ENCODE measurements around the gene PEF1.

Gene PEF1

DNA sequence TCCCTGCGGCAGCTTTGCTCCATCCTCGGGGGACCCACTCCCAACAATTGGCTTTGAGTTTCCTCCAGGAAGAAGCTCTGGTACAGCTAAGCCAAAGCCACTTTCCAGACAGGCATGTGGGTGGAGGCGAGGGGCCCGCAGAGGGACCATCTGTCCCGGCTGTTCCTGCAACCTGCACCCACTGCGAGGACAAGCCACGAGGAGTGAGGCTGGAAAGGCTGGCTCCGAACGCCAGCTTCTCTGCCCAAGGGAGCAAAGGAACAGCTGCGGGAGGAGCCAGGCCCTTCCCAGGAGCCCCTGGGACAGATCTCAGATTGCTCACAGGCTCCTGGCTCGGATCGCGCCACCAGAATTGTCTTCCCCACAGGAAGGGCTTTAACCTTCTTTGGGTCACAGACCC lies 28.3 kb upstream of the PEF1 start:
- H3K27ac ChIP-seq (ENCODE audit: insufficient read depth, low read length, poor library complexity, severe bottlenecking), result no peak overlapping the region
- H3K9me3 ChIP-seq (ENCODE audit: control insufficient read depth, low read length), result no peaks in the 10 kb centered on the region
- no peak for DNase-seq
- H3K4me3 ChIP-seq (ENCODE audit: insufficient read depth, low read depth, low read length, poor library complexity, severe bottlenecking), result no peak overlapping the region
- H3K36me3 ChIP-seq (ENCODE audit: control insufficient read depth, insufficient read depth, low read length), result no peaks in the 10 kb centered on the region
- H3K27me3 ChIP-seq (replicated peaks; ENCODE audit: control insufficient read depth, insufficient read depth, low read length, poor library complexity, severe bottlenecking), result no peaks in the 10 kb centered on the region
- peaks cover 6% of the 10 kb centered on the region for H3K4me1 ChIP-seq (ENCODE audit: control insufficient read depth, insufficient read depth, low read length, poor library complexity, severe bottlenecking)

GRCh38 chr1:31671561-31672201 lies 27.0 kb upstream of the PEF1 start:
- no peaks in the 10 kb centered on the region for H3K36me3 ChIP-seq (ENCODE audit: control insufficient read depth, insufficient read depth, low read length)
- DNase-seq, result no peak
- peaks cover 6% of the 10 kb centered on the region for H3K4me1 ChIP-seq (ENCODE audit: control insufficient read depth, insufficient read depth, low read length, poor library complexity, severe bottlenecking)
- H3K27ac ChIP-seq (ENCODE audit: insufficient read depth, low read length, poor library complexity, severe bottlenecking), result no peak overlapping the region
- H3K27me3 ChIP-seq (replicated peaks; ENCODE audit: control insufficient read depth, insufficient read depth, low read length, poor library complexity, severe bottlenecking), result no peaks in the 10 kb centered on the region
- H3K4me3 ChIP-seq (ENCODE audit: insufficient read depth, low read depth, low read length, poor library complexity, severe bottlenecking), result no peak overlapping the region
- no peaks in the 10 kb centered on the region for H3K9me3 ChIP-seq (ENCODE audit: control insufficient read depth, low read length)

DNA sequence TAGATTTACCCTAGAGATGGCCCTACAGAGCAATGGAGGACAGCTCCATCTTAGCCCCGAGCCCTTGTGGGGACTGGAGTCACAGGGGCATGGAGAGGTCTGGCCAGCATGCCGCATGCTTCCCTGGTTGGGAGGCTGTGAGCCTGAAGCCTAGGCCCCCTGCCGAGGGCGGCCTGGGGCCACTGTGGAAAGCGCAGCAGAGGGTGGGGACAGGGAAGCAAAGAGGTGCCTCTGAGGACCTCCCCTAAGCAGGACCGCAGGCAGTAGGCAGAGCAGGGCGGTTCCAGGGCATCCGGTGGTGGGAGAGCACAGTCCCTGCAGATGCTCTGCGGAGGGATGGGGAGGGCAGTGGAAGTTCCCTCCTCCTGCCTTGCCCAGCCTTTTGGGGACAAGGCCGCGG lies 26.5 kb upstream of the PEF1 start:
- no peak for DNase-seq
- no peaks in the 10 kb centered on the region for H3K27me3 ChIP-seq (replicated peaks; ENCODE audit: control insufficient read depth, insufficient read depth, low read length, poor library complexity, severe bottlenecking)
- H3K36me3 ChIP-seq (ENCODE audit: control insufficient read depth, insufficient read depth, low read length), result no peaks in the 10 kb centered on the region
- peaks cover 6% of the 10 kb centered on the region for H3K4me1 ChIP-seq (ENCODE audit: control insufficient read depth, insufficient read depth, low read length, poor library complexity, severe bottlenecking)
- H3K27ac ChIP-seq (ENCODE audit: insufficient read depth, low read length, poor library complexity, severe bottlenecking), result no peak overlapping the region
- no peak overlapping the region for H3K4me3 ChIP-seq (ENCODE audit: insufficient read depth, low read depth, low read length, poor library complexity, severe bottlenecking)
- no peaks in the 10 kb centered on the region for H3K9me3 ChIP-seq (ENCODE audit: control insufficient read depth, low read length)

- H3K27me3 ChIP-seq (replicated peaks; ENCODE audit: control insufficient read depth, insufficient read depth, low read length, poor library complexity, severe bottlenecking), result no peaks in the 10 kb centered on the region
- H3K36me3 ChIP-seq (ENCODE audit: control insufficient read depth, insufficient read depth, low read length), result no peaks in the 10 kb centered on the region
- DNase-seq, result no peak
- H3K27ac ChIP-seq (ENCODE audit: insufficient read depth, low read length, poor library complexity, severe bottlenecking), result no peak overlapping the region
- no peaks in the 10 kb centered on the region for H3K9me3 ChIP-seq (ENCODE audit: control insufficient read depth, low read length)
- peak overlapping the region; percentile 17 for H3K4me3 ChIP-seq (ENCODE audit: insufficient read depth, low read depth, low read length, poor library complexity, severe bottlenecking)
- H3K4me1 ChIP-seq (ENCODE audit: control insufficient read depth, insufficient read depth, low read length, poor library complexity, severe bottlenecking), result peaks cover 6% of the 10 kb centered on the region
Measured at GRCh38 chr1:31670593-31670964, 25.9 kb upstream of the PEF1 start.

DNA sequence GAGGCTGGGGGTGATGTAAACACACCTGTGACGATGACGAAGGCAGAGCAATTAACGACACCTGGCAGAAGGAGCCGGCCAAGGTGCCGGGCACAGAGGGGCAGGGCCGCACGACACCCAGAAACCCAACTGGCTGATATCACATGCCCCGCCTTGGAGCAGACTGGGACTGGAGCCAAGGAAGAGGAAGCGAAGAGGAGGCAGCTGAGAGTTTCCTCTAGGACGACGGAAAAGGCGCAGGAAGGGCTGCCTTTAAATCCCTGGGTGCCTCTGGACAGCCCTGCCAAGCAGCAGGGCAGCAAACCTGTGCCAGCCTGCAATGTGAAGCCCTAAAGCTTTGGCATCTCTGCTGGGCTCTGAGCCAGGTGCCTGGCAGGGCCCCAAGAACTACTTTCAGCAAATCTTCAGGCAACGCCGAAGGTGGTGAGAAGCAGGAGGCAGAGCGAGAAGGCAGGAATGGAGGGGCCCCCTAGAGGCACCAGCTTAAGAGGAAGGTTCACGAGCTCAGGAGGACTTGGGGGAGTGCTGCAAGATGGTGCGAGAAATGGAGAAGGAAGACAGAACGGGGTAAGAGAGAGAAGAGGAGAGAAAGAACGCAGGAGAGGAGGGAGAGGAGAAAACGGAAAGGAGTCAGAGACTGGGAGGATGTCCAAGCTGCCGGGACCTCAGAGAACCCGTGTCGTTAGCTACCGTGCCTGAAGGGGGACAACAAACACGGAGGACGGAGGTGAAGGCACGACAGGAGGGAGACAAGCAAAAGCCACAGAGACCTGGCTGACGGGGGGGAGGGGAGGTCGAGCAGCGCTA lies 25.3 kb upstream of the PEF1 start:
- peak in 1 of 3 donors; percentile 2 for DNase-seq
- Histone ChIP-seq H3K36me3 (ENCODE audit: control insufficient read depth, insufficient read depth, low read length) (no peaks in the 10 kb centered on the region), H3K4me1 (ENCODE audit: control insufficient read depth, insufficient read depth, low read length, poor library complexity, severe bottlenecking) (peaks cover 6% of the 10 kb centered on the region), H3K9me3 (ENCODE audit: control insufficient read depth, low read length) (no peaks in the 10 kb centered on the region), H3K27me3 (replicated peaks; ENCODE audit: control insufficient read depth, insufficient read depth, low read length, poor library complexity, severe bottlenecking) (no peaks in the 10 kb centered on the region), H3K4me3 (ENCODE audit: insufficient read depth, low read depth, low read length, poor library complexity, severe bottlenecking) (peak overlapping the region; percentile 17), H3K27ac (ENCODE audit: insufficient read depth, low read length, poor library complexity, severe bottlenecking) (no peak overlapping the region)

DNA sequence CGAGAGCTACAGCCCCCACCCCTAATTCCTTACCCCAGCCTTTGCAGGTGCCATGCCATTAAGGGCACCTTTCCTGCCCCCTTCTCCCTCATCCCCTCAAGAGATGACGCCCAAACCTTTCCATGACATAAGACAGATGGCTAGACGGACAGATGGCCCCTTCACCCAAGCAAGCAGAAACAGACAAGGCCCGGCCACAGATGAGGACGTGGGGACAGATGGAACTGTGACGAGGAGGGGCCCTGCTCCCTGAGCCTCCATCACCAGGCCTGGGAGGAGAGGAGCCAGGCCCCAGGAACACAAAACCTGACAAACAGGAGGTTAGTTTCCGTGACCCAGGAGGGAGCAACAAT lies 24.7 kb upstream of the PEF1 start:
- H3K4me3 ChIP-seq (ENCODE audit: insufficient read depth, low read depth, low read length, poor library complexity, severe bottlenecking), result no peak overlapping the region
- no peaks in the 10 kb centered on the region for H3K27me3 ChIP-seq (replicated peaks; ENCODE audit: control insufficient read depth, insufficient read depth, low read length, poor library complexity, severe bottlenecking)
- no peak overlapping the region for H3K27ac ChIP-seq (ENCODE audit: insufficient read depth, low read length, poor library complexity, severe bottlenecking)
- no peak for DNase-seq
- H3K9me3 ChIP-seq (ENCODE audit: control insufficient read depth, low read length), result no peaks in the 10 kb centered on the region
- no peaks in the 10 kb centered on the region for H3K36me3 ChIP-seq (ENCODE audit: control insufficient read depth, insufficient read depth, low read length)
- peaks cover 6% of the 10 kb centered on the region for H3K4me1 ChIP-seq (ENCODE audit: control insufficient read depth, insufficient read depth, low read length, poor library complexity, severe bottlenecking)

GRCh38 chr1:31668303-31668883 lies 23.7 kb upstream of the PEF1 start:
- H3K4me3 ChIP-seq (ENCODE audit: insufficient read depth, low read depth, low read length, poor library complexity, severe bottlenecking), result no peak overlapping the region
- no peak for DNase-seq
- no peaks in the 10 kb centered on the region for H3K9me3 ChIP-seq (ENCODE audit: control insufficient read depth, low read length)
- no peaks in the 10 kb centered on the region for H3K36me3 ChIP-seq (ENCODE audit: control insufficient read depth, insufficient read depth, low read length)
- H3K27ac ChIP-seq (ENCODE audit: insufficient read depth, low read length, poor library complexity, severe bottlenecking), result no peak overlapping the region
- peaks cover 6% of the 10 kb centered on the region for H3K4me1 ChIP-seq (ENCODE audit: control insufficient read depth, insufficient read depth, low read length, poor library complexity, severe bottlenecking)
- H3K27me3 ChIP-seq (replicated peaks; ENCODE audit: control insufficient read depth, insufficient read depth, low read length, poor library complexity, severe bottlenecking), result no peaks in the 10 kb centered on the region

DNA sequence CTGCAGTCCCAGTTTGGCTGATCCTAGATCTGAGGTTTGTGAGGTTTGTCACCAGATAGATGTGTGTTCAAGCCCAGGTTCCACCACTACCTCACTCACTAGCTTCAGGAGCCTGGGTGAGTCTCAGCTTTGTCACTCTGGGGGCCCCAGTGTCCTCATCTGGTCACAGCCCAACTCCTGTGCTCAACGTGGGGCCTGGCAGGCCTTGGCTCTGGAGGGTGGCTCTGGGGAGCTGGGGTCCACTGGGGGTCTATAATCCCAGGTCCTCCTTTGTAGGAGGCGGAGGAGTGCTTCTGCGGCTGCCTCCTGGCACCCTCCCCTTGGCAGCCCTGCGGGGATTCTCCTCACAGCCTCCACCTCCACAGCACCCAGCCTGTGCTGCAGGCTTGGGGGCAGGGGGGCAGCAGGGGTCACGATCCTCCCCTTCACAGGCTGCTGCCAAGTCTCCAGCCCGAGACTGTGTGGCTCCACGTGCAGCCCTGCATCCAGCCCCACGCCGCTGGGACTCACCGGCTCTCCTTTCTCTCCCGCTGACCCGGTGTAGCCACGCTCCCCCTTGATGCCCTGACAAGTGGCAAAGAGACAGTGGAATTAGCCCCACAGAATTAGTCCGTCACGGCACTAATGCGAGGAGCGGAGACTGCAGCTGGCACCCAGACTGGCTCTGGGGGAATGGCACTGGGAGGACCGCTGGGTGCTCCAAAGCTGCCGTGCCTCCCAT lies 22.5 kb upstream of the PEF1 start:
- H3K4me3 ChIP-seq (ENCODE audit: insufficient read depth, low read depth, low read length, poor library complexity, severe bottlenecking), result no peak overlapping the region
- DNase-seq, result no peak
- peaks cover 6% of the 10 kb centered on the region for H3K4me1 ChIP-seq (ENCODE audit: control insufficient read depth, insufficient read depth, low read length, poor library complexity, severe bottlenecking)
- H3K27me3 ChIP-seq (replicated peaks; ENCODE audit: control insufficient read depth, insufficient read depth, low read length, poor library complexity, severe bottlenecking), result no peaks in the 10 kb centered on the region
- H3K36me3 ChIP-seq (ENCODE audit: control insufficient read depth, insufficient read depth, low read length), result no peaks in the 10 kb centered on the region
- no peaks in the 10 kb centered on the region for H3K9me3 ChIP-seq (ENCODE audit: control insufficient read depth, low read length)
- H3K27ac ChIP-seq (ENCODE audit: insufficient read depth, low read length, poor library complexity, severe bottlenecking), result no peak overlapping the region

GRCh38 chr1:31666263-31666963 lies 21.7 kb upstream of the PEF1 start:
- no peak for DNase-seq
- Histone ChIP-seq H3K4me3 (ENCODE audit: insufficient read depth, low read depth, low read length, poor library complexity, severe bottlenecking) (no peak overlapping the region), H3K4me1 (ENCODE audit: control insufficient read depth, insufficient read depth, low read length, poor library complexity, severe bottlenecking) (peaks cover 6% of the 10 kb centered on the region), H3K36me3 (ENCODE audit: control insufficient read depth, insufficient read depth, low read length) (no peaks in the 10 kb centered on the region), H3K27me3 (replicated peaks; ENCODE audit: control insufficient read depth, insufficient read depth, low read length, poor library complexity, severe bottlenecking) (no peaks in the 10 kb centered on the region), H3K27ac (ENCODE audit: insufficient read depth, low read length, poor library complexity, severe bottlenecking) (no peak overlapping the region), H3K9me3 (ENCODE audit: control insufficient read depth, low read length) (no peaks in the 10 kb centered on the region)

Measured in effector memory CD4-positive, alpha-beta T cell (primary cell).